Stimulated activated CD4-positive, alpha-beta T cell treated with anti-CD3 and anti-CD28 coated beads, TNF-alpha, amount 100 ng/mL, for 48 hours (primary cell): ENCODE data around the gene DUS4L.
"Not testable (repeated sequence)": the region's sequence is repeated elsewhere in the genome, so short reads cannot be mapped to it uniquely, and the experiment has no call there.

Experiments used
- DNase-seq, 3 donors: peaks; one replicate each; pipeline ENCODE4 v3.0.0-alpha.2; 2020; ENCODE audit warnings: low read depth in 3 of 3

The DUS4L gene, protein sequence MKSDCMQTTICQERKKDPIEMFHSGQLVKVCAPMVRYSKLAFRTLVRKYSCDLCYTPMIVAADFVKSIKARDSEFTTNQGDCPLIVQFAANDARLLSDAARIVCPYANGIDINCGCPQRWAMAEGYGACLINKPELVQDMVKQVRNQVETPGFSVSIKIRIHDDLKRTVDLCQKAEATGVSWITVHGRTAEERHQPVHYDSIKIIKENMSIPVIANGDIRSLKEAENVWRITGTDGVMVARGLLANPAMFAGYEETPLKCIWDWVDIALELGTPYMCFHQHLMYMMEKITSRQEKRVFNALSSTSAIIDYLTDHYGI

GRCh38 chr7:107563775-107564552 is at the start of gene DUS4L, which contains the start of gene COG5:
TSS of gene DUS4L (plus strand) at chr7:107563971. CDS start at chr7:107567071, 3,100 bp downstream.
TSS of gene COG5 (minus strand) at chr7:107563920. CDS start at chr7:107563896, 24 bp downstream.
- peak; percentile 68 to 82 (median 72) for DNase-seq

- no peak for DNase-seq
Measured at GRCh38 chr7:107526672-107527071, 37.1 kb upstream of the DUS4L start.

GRCh38 chr7:107527196-107527595 is 36.6 kb upstream of the DUS4L start:
- no peak for DNase-seq

DNA sequence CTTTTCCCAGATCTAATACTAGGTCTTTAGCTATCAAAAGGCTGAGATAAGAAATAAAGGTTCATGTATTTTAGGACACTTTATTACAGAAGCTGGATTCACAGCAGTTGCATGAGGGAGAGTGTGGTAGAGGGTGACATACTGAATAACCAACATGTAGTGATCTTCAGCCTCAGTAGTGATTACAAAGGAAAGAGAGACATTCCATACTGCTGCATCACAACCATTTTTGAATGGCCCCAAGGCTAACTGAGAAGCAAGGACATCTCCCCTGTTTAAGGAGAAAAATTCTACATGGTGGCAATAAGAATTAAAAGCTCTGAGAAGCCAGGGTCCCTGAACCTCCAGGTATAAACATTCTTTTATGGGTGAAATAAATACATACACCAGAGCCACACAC is 35.3 kb upstream of the DUS4L start:
- no peak for DNase-seq

GRCh38 chr7:107530751-107531150 is 33.0 kb upstream of the DUS4L start:
- DNase-seq, result no peak

DNA sequence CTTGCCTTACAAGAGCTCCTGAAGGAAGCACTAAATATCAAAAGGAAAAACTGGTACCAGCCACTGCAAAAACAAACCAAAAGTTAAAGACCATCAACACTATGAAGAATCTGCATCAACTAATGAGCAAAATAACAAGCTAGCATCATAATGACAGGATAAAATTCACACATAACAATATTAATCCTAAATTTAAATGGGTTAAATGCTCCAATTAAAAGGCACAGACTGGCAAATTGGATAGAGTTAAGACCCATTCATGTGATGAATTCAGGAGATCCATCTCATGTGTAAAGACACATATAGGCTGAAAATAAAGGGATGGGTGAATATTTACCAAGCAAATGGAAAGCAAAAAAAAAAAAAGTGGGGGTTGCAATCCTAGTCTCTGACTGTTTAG is 29.6 kb upstream of the DUS4L start:
- DNase-seq, result no peak

DNA sequence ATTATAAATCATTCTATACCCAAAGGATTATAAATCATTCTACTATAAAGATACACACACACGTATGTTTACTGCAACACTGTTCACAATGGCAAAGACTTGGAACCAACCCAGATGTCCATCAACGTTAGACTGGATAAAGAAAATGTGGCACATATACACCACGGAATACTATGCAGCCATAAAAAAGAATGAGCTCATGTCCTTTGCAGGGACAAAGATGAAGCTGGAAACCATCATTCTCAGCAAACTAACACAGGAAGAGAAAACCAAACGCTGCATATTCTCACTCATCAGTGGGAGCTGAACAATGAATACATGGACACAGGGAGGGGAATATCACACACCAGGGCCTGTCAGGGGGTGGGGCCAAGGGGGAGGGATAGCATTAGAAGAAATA is 26.5 kb upstream of the DUS4L start:
- DNase-seq, result not testable (repeated sequence)

DNA sequence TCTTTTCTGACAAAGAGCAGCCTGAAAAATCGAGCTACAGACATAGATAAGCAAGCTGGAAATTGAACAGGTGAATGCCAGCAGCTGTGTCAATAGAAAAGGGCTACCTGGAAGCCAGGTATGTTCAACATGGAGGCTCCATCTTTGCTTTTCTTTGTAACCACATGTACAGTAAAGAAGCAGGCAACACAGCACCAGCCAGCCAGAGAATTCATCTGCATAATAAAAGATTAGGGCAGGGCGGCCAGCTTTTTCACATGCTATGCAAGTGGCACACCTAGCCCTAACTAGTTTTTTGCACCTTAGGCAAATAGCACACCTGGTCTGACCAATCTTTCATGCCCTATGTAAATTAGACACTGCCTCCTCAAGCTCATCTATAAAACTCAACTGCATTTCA is 25.8 kb upstream of the DUS4L start:
- no peak for DNase-seq

DNA sequence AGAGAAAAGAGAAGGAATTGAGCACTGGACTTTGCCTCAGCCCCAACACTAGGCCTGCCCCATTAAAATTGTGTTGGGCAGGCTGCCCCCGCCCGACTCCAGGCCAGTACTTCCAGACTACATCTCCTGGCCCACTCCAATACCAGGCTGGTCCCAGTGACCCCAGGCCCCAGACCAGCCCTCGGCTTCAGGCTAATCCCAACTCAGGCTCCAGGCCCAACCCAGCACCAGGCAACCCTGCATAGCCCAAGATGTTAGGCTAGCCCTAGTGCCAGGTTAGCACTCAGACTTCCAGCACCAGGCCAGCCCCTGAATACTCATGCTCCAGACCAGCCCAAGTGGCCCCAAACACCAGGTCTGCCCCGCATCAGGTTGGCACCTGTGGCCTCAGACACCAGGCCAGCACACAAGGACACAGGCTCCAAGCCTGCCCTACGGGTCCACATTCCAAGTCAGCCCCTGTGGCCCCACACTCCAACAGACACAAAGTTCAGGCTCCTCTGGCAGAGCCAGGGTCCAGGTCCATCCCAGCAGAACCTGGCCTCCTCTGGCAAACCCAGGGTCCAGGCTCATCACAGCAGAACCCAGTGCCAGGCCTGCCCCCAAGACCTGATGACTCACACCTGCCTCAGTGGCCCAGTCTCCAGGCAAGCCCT is 20.3 kb upstream of the DUS4L start:
- no peak for DNase-seq

GRCh38 chr7:107544848-107545591 is 18.8 kb upstream of the DUS4L start:
- no peak for DNase-seq

DNA sequence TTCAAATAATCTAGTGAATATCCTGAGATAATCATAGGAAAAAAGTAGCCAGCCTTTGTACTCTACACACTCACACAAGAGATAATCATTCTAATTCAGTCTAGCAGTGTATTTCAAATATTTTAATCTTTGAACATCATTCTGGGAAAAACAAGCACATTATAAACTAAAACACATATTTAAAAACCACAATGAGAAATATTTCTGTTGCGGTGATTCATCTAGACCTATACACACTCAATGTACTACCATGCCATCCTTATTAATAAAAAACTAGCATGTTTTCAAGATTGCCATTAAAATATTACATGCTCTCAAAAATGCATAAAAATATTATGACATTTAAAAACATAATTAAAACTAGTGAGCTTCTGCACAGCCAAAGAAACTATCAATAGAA is 11.8 kb upstream of the DUS4L start:
- no peak for DNase-seq

DNA sequence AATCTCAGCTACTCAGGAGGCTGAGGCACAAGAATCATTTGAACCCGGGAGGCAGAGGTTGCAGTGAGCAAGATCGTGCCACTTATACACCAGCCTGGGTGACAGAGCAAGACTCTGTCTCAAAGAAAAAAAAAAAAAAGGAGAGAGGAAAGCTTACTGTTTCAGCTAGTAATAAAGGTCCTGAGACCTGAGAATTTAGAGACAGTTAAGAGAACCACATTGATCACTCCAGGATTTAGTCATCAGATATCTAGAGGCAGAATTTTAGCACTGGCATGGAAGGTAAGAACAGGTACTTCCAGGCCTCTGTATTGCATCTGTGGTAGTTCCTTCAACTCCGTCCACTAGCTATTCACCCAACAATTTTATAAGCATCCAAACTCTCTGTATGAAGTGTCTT is 7.9 kb upstream of the DUS4L start:
- no peak for DNase-seq

DNA sequence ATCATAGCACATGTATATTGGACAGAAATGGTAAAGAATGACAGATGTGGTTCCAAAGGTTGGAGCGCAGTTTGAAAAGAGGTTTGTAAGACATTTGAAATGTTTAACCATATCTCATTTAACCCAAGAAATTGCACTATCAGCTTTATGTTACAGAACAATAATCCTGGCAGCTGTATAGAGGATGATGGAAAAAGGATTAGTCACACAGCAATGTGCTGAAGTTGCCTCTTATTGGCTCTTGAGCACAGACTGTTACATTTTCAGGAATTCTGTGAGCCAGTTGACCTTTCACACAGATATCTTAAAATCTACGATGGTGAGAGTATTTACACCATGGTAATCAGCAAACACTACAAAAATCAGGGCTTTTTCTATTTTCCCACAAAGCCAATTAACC is 3.9 kb upstream of the DUS4L start:
- DNase-seq, result no peak

GRCh38 chr7:107560898-107561516 is 2.8 kb upstream of the DUS4L start:
- DNase-seq, result no peak

GRCh38 chr7:107563081-107563774 is 543 bp upstream of the DUS4L start:
- DNase-seq, result no peak

DNA sequence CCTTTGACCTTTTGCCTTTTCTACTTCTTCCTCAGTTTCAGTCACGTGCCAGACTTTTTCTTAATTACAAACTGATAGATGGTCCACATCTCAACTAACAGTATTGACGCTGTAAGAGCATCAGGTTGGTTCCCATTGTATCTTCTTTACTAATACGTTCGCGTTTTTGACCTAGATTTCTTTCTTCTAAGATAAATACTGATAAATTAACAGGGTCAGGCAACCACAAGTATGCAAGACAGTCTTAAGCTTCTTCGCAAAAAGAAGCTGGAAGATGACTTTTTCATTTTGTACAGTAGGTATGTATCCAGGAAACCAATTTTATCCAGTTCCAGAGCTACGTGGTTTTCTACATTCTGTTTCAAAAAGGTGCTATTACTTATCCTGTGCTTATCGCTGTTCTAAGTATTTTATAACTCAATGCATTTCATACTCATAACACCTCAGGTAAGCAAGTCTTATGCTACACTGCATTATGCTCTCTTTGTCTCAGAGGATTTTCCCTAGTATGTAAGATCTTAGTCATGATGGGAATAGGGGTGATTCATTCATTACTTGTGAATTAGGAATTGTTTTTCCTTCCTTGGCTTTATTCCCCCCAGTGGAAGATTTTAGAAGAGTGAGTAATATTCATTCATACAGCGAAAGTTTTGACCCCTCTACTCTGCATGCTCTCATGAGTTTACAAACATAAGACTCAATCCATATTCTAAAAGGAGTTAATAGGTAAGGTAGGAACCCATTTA is 955 bp downstream of the DUS4L start:
- DNase-seq, result no peak

GRCh38 chr7:107570298-107570697 is 6.5 kb downstream of the DUS4L start:
- no peak for DNase-seq

DNA sequence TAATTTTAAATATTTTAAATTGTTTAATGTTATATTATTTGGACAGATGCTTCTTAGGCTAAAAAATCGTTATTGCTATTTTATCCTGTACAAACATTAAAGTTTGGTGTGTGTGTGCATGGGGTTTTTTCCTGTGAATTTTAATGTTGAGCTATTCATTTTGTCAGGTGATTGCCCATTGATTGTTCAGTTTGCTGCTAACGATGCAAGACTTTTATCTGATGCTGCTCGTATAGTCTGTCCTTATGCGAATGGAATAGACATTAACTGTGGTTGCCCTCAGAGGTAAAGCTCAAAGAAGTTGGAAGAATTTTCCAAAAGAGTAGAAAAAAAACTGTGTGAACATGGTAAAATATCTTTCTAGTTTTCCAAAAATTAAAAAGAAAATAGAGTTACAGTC is 9.8 kb downstream of the DUS4L start:
- no peak for DNase-seq

- no peak for DNase-seq
Measured at GRCh38 chr7:107579554-107579884, 15.7 kb downstream of the DUS4L start.
